Stimulated activated CD8-positive, alpha-beta memory T cell treated with anti-CD3 and anti-CD28 coated beads, Interleukin-7, amount 100 ng/mL, for 48 hours (primary cell): ENCODE results near the gene HCAR3.
"Not testable (repeated sequence)": the region's sequence is repeated elsewhere in the genome, so short reads cannot be mapped to it uniquely, and the experiment has no call there.

ENCODE experiments used
- DNase-seq, 2 donors: peaks; one replicate each; pipeline ENCODE4 v3.0.0-alpha.2; 2020; ENCODE audit warnings: low read depth in 1 of 2; ENCODE audit errors: extremely low read depth in 1 of 2

The HCAR3 gene

GRCh38 chr12:122716658-122717057 is at the start of gene HCAR3:
TSS of gene HCAR3 (minus strand) at chr12:122716811. CDS start at chr12:122716737, 74 bp downstream.
- not testable (repeated sequence) for DNase-seq

DNA sequence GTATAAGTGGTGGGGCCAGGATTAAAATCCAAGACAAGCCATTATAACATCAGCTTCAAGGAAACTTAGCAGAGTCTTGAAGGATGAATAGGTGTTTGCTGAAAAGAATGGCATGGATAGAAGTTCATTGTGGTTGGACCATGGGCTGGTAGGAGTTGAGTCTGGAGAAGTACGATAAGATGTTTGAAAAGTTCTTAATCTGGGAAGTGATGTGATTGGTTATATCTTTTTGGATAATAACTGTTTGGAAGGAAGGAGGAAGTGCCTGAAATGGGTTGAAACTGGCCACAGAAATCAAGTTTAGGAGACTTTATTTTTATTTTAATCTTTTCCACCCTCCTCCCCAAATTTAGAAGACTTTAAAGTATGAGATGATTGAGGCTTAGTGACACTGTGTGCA is 41.0 kb upstream of the HCAR3 start:
- no peak for DNase-seq

DNA sequence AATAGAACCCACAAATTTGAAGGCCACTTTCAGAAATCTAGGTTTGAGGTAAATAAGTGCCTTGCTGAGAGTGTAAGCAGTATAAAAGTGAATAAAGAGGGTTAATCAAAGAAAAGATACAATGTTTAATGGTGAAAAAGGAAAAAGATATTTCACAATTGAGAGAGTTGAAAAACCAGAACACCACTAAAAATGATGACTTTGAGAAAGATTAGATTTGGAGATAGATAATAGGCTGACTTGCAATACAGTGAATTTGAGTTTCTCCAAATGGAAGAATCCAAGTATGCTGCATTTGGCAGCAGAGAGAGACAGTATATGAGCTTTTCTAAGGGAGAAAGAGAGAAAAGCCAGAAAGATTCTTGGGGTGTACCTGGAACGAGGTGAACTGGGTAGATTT is 38.2 kb upstream of the HCAR3 start:
- no peak for DNase-seq

DNA sequence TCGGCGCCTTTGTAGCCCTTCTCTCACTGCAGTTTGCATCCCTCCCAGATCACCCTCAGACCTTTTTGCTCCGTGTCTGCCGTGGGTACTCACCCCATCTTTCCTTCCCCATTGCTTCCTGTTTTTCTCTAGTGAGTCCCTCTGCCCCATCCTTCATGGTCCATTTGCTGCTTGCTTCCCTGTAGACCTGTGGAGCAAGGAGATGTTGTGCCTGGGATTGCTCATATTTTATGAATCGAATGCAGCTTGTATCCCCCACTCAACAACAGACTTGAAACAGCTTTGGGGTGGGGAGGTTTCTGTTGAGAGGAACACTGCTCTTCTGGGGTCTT is 36.7 kb upstream of the HCAR3 start:
- no peak for DNase-seq

- peak; percentile 99 to 100 for DNase-seq
Observed at GRCh38 chr12:122752464-122753318, 36.1 kb upstream of the HCAR3 start, which contains the start of gene DENR. TSS of gene DENR (plus strand) at chr12:122752824. CDS start at chr12:122753702, 878 bp downstream.

DNA sequence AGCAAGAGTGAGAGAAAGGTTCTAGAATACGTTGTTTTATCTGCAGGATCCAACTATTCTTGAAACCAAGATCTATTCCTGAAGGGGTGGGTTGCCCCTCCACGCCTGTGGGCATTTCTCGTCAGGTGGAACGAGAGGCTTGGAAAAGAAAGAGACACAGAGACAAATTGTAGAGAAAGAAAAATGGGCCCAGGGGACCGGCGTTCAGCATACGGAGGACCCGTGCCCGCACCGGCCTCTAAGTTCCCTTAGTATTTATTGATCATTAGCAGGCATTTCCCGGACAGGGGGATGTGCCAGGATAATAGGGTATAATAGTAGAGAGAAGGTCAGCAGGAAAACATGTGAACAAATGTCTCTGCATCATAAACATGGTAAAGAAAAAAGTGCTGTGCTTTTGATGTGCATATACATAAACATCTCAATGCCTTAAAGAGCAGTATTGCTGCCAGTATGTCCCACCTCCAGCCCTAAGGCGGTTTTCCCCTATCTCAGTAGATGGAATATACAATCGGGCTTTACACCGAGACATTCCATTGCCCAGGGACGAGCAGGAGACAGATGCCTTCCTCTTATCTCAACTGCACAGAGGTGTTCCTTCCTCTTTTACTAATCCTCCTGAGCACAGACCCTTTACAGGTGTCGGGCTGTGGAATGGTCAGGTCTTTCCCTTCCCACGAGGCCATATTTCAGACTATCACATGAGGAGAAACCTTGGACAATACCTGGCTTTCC is 34.3 kb upstream of the HCAR3 start:
- DNase-seq = not testable (repeated sequence)

- no peak for DNase-seq
Observed at GRCh38 chr12:122749569-122750332, 33.1 kb upstream of the HCAR3 start.

DNA sequence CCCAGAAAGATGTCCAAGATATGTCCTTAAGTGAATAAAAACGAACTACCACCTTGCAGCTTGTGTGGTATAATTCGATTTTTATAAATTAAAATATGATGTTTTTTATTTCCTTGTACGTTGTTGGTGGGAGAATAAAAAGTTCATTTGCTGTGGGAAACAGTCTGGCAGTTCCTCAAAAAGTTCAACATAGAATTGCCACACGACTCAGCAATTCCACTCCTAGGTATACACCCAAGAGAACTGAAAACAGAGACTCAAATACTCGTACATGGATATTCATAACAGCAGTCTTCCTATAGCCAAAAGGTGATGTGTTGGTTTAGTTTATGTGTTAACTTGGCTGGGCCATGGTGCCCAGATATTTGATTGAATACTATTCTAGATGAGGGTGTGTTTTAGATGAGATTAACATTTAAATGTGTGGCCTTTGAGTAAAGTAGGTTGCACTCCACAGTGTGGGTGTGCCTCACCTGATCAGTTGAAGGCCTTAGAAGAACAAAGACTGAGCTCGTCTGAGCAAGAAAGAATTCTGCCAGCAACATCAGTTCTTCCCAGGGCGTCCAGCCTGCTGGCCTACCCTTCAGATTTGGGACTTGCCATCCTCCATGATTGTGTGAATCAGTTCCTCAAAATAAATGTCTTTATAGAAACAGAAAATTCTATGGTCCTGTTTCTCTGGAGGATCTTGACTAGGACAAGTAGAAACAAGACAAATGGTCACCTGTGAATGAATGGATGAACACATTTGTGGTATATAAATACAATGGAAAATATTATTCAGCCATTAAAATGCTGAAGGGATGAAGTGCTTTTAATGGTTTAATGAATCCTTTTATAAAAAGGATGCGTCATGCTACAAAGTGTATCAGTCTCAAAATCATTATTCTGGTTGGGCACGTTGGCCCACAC is 30.9 kb upstream of the HCAR3 start:
- DNase-seq = no peak

- DNase-seq = no peak
Observed at GRCh38 chr12:122743895-122744525, 27.4 kb upstream of the HCAR3 start.

DNA sequence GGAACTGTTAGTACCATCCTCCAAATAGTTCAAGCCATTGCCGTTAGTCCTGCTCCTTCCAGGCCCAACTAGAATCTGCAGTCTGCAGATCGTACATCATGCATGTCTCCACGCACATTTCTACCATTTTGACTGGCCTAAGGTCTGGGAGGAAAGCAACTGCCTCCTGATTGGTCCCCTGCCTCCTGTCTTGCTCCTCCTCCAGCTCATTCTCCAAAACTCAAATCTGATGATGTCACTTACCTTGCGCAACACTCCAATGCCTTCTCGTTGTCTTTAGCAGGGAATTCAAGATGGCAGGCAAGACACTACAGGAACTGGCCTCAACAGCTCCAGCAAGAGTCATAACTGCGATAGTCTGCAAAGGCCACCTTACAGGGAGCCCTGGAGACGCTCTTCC is 23.7 kb upstream of the HCAR3 start:
- no peak for DNase-seq

DNA sequence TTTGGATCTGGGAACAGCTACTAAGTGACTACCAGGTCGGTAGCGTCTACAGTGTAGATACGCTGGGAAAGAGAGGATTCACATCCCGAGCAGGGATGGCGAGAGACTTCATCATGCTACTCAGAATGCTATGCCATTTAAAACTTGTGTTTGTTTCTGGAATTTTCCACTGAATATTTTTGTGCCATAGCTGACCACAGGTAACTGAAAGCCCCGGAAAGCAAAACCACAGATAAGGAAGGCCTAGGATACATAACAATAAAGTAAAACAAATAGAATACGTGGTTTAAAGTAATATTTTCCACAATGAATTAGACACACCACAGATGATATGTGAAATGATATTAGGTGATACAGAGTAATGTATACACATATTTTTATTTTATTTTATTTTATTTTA is 22.0 kb upstream of the HCAR3 start:
- no peak for DNase-seq

GRCh38 chr12:122732611-122733010 is 16.0 kb upstream of the HCAR3 start:
- DNase-seq = no peak

DNA sequence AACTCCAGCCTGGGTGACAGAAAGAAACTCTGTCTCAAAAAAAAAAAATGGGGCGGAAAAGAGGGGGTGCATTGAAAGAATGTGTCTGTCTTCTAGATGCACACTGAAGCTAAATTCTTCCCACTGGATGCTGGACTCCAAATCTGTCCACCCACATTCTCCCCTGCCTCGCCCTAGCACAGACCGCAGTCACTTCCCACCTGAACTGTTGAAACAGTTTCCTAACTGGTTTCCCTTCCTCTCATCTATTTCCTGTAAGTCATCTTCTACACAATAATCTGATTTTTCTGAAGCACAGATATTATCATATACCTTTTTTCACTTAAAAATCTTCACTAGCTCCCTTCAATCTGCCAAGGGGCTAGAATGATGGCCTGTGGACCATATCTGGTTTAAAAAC is 15.6 kb upstream of the HCAR3 start:
- no peak for DNase-seq

DNA sequence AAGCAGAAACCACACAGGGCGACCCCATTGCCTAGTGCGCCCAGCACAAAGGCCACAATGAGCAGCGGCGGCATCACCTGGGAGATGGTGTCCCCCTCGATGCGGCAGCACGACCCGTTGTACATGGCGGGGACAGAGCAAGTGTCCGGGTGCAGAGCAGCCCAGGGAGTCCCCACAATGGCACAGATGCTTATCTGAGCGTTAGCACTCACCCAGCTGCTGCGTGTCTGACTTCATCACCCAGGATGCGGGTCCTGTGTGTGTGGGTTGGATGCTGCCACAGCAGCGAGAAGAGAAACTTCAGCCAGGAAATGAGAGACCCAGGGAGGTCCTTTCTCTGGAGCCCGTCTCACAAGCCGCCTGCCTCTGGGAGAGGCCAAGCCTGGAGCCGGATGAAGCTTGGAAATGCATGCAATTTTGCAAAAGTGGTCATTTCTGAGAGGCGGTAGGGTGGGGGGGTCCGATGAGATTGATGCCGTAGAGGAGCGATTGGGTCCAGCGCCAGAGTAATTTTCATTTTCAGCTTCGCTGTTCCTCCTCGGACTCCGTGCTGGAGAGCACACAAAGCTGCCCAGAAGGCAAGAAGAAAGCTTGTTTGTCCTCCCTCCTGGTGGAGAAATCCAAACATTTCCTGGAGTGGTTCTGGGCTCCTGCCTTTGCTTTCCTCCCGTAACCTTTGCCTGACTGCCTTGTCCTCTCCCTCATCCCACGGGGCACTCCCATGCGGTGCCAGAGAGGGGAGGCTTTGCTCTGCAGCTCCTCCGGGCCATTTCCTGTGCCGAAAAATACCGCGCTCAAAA is 13.8 kb upstream of the HCAR3 start, which contains the start of gene HCAR1:
Gene HCAR1 (minus strand): TSS at position 630 of the 800 bp plus-strand sequence. CDS start 505 bp downstream, at position 125.
- DNase-seq = peak; percentile 23 to 64

DNA sequence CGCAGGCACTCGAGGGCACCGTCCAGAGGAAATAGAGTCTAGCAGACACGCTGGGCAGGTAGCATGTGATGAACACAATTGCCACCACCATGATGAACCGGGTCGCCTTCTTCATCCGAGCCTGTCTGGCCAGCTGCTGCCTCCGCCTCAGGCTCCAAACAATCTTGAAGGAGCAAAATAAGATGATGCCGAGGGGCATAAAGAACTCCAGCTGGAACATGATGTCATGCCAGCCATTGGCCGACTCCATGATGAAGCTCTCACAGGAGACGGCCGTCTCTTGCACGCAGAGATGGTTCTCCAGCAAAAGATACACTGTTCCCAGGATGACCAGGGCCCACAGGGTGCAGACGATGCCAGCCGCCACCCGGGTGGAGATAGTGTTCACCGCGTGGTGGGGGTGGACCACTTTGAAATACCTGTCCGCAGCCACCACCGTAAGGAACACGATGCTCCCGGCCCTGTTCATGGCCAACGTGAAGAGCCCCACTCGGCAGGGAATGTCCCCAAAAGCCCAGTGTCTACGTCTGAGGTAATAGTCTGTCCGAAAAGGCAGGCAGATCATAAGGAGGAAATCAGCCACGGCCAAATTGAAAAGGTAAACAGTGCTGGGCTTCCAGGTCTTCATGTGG is 13.1 kb upstream of the HCAR3 start:
- no peak for DNase-seq

- DNase-seq = peak in 1 of 2 donors; percentile 29
Observed at GRCh38 chr12:122726080-122726558, 9.5 kb upstream of the HCAR3 start.

- DNase-seq = no peak
Observed at GRCh38 chr12:122725452-122726079, 9.0 kb upstream of the HCAR3 start.
